ENCODE measurements around the gene ESR1. TPM values are rescaled to one million over a fixed set of nuclear protein-coding genes. Genes with fewer than 3 reads are reported as not detected.

The ESR1 gene
- total and polyA plus RNA-seq, 2 donors (not counting 1 experiment from before 2014, with no cell fraction given), result 0.06 to 0.50 TPM

GRCh38 chr6:152087096-152087495 lies 279.6 kb downstream of the ESR1 start:
- H3K27ac ChIP-seq (ENCODE audit: insufficient read depth, low read length), result no peak overlapping the region
- no peaks in the 10 kb centered on the region for H4K20me1 ChIP-seq (ENCODE audit: control insufficient read depth, extremely low read depth, insufficient read depth, low read length)
- H3K36me3 ChIP-seq (ENCODE audit: control insufficient read depth, insufficient read depth, low read length), result no peaks in the 10 kb centered on the region
- H3K79me2 ChIP-seq (ENCODE audit: control insufficient read depth, insufficient read depth, low read length), result no peaks in the 10 kb centered on the region
- DNase-seq (ENCODE audit: low read depth in 2 of 2), result peak in 1 of 2 donors; percentile 74
- H3K4me2 ChIP-seq (ENCODE audit: extremely low read depth, insufficient read depth, low read length), result no peak overlapping the region
- no peak overlapping the region for H2AFZ ChIP-seq (ENCODE audit: low read length)
- H3K4me1 ChIP-seq (ENCODE audit: control insufficient read depth, extremely low read depth, insufficient read depth, low read length), result no peaks in the 10 kb centered on the region
- no peak for TF ChIP-seq EZH2 (IDR thresholded peaks at IDR 0.05; ENCODE audit: low read length, missing control alignments)
- TF ChIP-seq CTCF (conservative IDR thresholded peaks at IDR 0.05 in 1 of 2, IDR thresholded peaks at IDR 0.05 in 1 of 2; ENCODE audit: low read depth in 1 of 2, low read length in 2 of 2), result no peak
- H3K9ac ChIP-seq (ENCODE audit: insufficient read depth, low read length), result no peak overlapping the region
- no peaks in the 10 kb centered on the region for H3K9me3 ChIP-seq (ENCODE audit: control insufficient read depth, insufficient read depth, low read depth, low read length)
- H3K4me3 ChIP-seq (replicated peaks in 1 of 4; ENCODE audit: control extremely low read depth in 1 of 4, insufficient read depth in 1 of 4, low read depth in 3 of 4, low read length in 4 of 4), result no peak overlapping the region
- H3K27me3 ChIP-seq (ENCODE audit: control insufficient read depth, insufficient read depth, low read length), result no peaks in the 10 kb centered on the region

DNA sequence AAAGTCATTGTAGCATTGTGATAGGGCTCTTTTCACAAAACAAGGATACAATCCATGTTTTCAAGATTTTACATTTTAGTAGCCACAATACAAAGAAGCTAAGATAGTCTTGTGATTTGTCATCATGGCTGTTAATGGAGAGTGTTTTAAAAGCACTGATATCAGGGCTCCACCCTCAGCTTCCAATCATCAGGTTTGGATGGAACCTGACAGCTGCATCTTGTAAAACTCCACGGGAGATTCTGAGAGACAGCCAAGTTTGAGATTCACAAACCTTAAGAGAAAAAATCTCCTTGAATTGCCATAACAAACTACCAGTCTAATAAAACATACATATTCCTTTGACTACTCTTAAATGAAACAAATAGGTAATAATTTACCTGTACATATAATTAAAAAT lies 280.2 kb downstream of the ESR1 start:
- H3K27me3 ChIP-seq (ENCODE audit: control insufficient read depth, insufficient read depth, low read length), result no peaks in the 10 kb centered on the region
- no peak overlapping the region for H3K4me2 ChIP-seq (ENCODE audit: extremely low read depth, insufficient read depth, low read length)
- no peak overlapping the region for H2AFZ ChIP-seq (ENCODE audit: low read length)
- no peak for DNase-seq (ENCODE audit: low read depth in 2 of 2)
- no peak overlapping the region for H3K4me3 ChIP-seq (replicated peaks in 1 of 4; ENCODE audit: control extremely low read depth in 1 of 4, insufficient read depth in 1 of 4, low read depth in 3 of 4, low read length in 4 of 4)
- H3K4me1 ChIP-seq (ENCODE audit: control insufficient read depth, extremely low read depth, insufficient read depth, low read length), result no peaks in the 10 kb centered on the region
- H3K9ac ChIP-seq (ENCODE audit: insufficient read depth, low read length), result no peak overlapping the region
- no peaks in the 10 kb centered on the region for H3K36me3 ChIP-seq (ENCODE audit: control insufficient read depth, insufficient read depth, low read length)
- H3K79me2 ChIP-seq (ENCODE audit: control insufficient read depth, insufficient read depth, low read length), result no peaks in the 10 kb centered on the region
- no peaks in the 10 kb centered on the region for H3K9me3 ChIP-seq (ENCODE audit: control insufficient read depth, insufficient read depth, low read depth, low read length)
- no peak for TF ChIP-seq CTCF (conservative IDR thresholded peaks at IDR 0.05 in 1 of 2, IDR thresholded peaks at IDR 0.05 in 1 of 2; ENCODE audit: low read depth in 1 of 2, low read length in 2 of 2)
- TF ChIP-seq EZH2 (IDR thresholded peaks at IDR 0.05; ENCODE audit: low read length, missing control alignments), result no peak
- H4K20me1 ChIP-seq (ENCODE audit: control insufficient read depth, extremely low read depth, insufficient read depth, low read length), result no peaks in the 10 kb centered on the region
- no peak overlapping the region for H3K27ac ChIP-seq (ENCODE audit: insufficient read depth, low read length)

GRCh38 chr6:152089992-152090391 lies 282.5 kb downstream of the ESR1 start:
- peak; percentile 52 to 83 for DNase-seq (ENCODE audit: low read depth in 2 of 2)
- no peak overlapping the region for H3K27ac ChIP-seq (ENCODE audit: insufficient read depth, low read length)
- no peaks in the 10 kb centered on the region for H3K79me2 ChIP-seq (ENCODE audit: control insufficient read depth, insufficient read depth, low read length)
- no peaks in the 10 kb centered on the region for H3K36me3 ChIP-seq (ENCODE audit: control insufficient read depth, insufficient read depth, low read length)
- H3K9ac ChIP-seq (ENCODE audit: insufficient read depth, low read length), result no peak overlapping the region
- H3K4me2 ChIP-seq (ENCODE audit: extremely low read depth, insufficient read depth, low read length), result no peak overlapping the region
- TF ChIP-seq CTCF (conservative IDR thresholded peaks at IDR 0.05 in 1 of 2, IDR thresholded peaks at IDR 0.05 in 1 of 2; ENCODE audit: low read depth in 1 of 2, low read length in 2 of 2) (no peak), EZH2 (IDR thresholded peaks at IDR 0.05; ENCODE audit: low read length, missing control alignments) (no peak)
- H3K27me3 ChIP-seq (ENCODE audit: control insufficient read depth, insufficient read depth, low read length), result no peaks in the 10 kb centered on the region
- no peak overlapping the region for H2AFZ ChIP-seq (ENCODE audit: low read length)
- no peaks in the 10 kb centered on the region for H4K20me1 ChIP-seq (ENCODE audit: control insufficient read depth, extremely low read depth, insufficient read depth, low read length)
- H3K9me3 ChIP-seq (ENCODE audit: control insufficient read depth, insufficient read depth, low read depth, low read length), result no peaks in the 10 kb centered on the region
- no peak overlapping the region for H3K4me3 ChIP-seq (replicated peaks in 1 of 4; ENCODE audit: control extremely low read depth in 1 of 4, insufficient read depth in 1 of 4, low read depth in 3 of 4, low read length in 4 of 4)
- H3K4me1 ChIP-seq (ENCODE audit: control insufficient read depth, extremely low read depth, insufficient read depth, low read length), result peaks cover 3% of the 10 kb centered on the region

All from fibroblast of lung (primary cell).